NB4 (cell line): ENCODE results near the gene FBF1.
"Not testable (repeated sequence)": the region's sequence is repeated elsewhere in the genome, so short reads cannot be mapped to it uniquely, and the experiment has no call there.

Source experiments
- CTCF ChIP-seq: IDR thresholded peaks from one replicate; pipeline ENCODE4 v1.5.1; 2012; ENCODE audit warnings: low read depth, low read length
- POLR2A ChIP-seq: IDR thresholded peaks from 2 replicates; pipeline ENCODE4 v1.6.1; 2011; ENCODE audit warnings: mild to moderate bottlenecking; ENCODE audit not compliant: insufficient read length; ENCODE audit errors: extremely low read depth

DNA sequence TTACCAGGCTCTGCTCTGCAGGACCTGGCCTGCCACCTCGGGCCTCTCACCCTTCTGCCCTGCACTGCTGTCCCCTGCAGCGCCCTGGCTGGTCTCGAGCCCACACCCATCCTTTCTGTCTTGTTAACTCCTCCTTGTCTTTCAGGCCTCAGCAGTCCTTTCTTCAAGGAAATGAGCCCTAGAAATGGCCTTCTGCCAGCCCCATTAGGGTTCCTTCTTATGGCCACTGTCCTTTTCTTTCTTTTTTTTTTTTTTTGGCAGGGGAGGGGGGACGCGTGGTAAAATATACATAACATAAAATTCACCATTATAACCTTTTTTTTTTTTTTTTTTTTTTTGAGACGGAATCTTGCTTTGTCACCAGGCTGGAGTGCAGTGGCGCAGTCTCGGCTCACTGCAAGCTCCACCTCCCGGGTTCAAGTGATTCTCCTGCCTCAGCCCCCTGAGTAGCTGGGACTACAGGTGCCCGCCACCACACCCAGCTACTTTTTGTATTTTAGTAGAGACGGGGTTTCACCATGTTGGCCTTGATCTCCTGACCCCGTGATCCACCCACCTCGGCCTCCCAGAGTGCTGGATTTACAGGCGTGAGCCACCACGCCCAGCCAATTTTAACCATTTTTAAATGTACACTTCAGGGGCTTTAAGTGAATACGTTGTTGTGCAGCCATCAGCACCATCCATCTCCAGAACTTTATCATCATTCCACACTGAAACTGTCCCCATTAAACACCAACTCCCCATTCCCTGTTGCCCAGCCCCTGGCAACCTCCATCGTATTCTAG, 75.2 kb downstream of the FBF1 start:
- TF ChIP-seq CTCF, POLR2A: not testable (repeated sequence)
